IPS DF 6.9 (cell line): Measurements from ENCODE around the gene ANKRD36B.
"Not testable (repeated sequence)": the region's sequence is repeated elsewhere in the genome, so short reads cannot be mapped to it uniquely, and the experiment has no call there.

Source experiments
- DNase-seq: peaks from one replicate; pipeline ENCODE4 v3.0.0-alpha.2; 2013; ENCODE audit warnings: low read depth, low spot score
- H3K27ac ChIP-seq: one replicate; pipeline ENCODE4 v1.5.1; 2013; ENCODE audit warnings: low read length, control low read depth
- H3K27me3 ChIP-seq: 2 replicates; pipeline ENCODE4 v1.6.1; 2013; ENCODE audit warnings: mild to moderate bottlenecking, low read length; ENCODE audit not compliant: control insufficient read depth, insufficient read depth
- H3K36me3 ChIP-seq: 2 replicates; pipeline ENCODE4 v1.6.1; 2013; ENCODE audit warnings: low read length; ENCODE audit not compliant: control insufficient read depth, insufficient read depth
- H3K4me1 ChIP-seq: 2 replicates; pipeline ENCODE4 v1.6.1; 2013; ENCODE audit warnings: low read length; ENCODE audit not compliant: control insufficient read depth, insufficient read depth
- H3K4me3 ChIP-seq: 2 replicates; pipeline ENCODE4 v1.5.1; 2013; ENCODE audit warnings: mild to moderate bottlenecking, low read length
- H3K9me3 ChIP-seq: 2 replicates; pipeline ENCODE4 v1.6.1; 2013; ENCODE audit warnings: low read length, inconsistent platforms; ENCODE audit not compliant: control insufficient read depth, insufficient read depth
- WGBS: extraction: QIAGEN DNeasy Blood & Tissue Kit; methylation state at CpG from one replicate; pipeline ENCODE4 v1.1.7; 2013; ENCODE audit warnings: mixed read lengths, missing lambda C conversion rate; ENCODE audit not compliant: insufficient read length, insufficient coverage; 5-methylcytosine and 5-hydroxymethylcytosine counted together

ANKRD36B gene

GRCh38 chr2:97589598-97590510 is at the start of gene ANKRD36B:
Gene ANKRD36B (minus strand): TSS chr2:97589877. CDS start chr2:97589685, 192 bp downstream.
- H3K27me3 ChIP-seq, H3K4me1 ChIP-seq, H3K9me3 ChIP-seq, H3K27ac ChIP-seq, DNase-seq, H3K36me3 ChIP-seq: not testable (repeated sequence)
- peak within 1 kb of the TSS; percentile 41; the same call in 1 of the 2 replicates for H3K4me3 ChIP-seq
- no CpG with 5 or more reads among the region's 90 CpGs for WGBS

- H3K36me3 ChIP-seq, H3K4me3 ChIP-seq, H3K27me3 ChIP-seq, DNase-seq, H3K27ac ChIP-seq, H3K9me3 ChIP-seq, H3K4me1 ChIP-seq: not testable (repeated sequence)
- WGBS = no CpG with 5 or more reads among the region's 8 CpGs
Observed at GRCh38 chr2:97626049-97626430, 36.4 kb upstream of the ANKRD36B start.

- not testable (repeated sequence) for H3K4me1 ChIP-seq, H3K36me3 ChIP-seq, H3K4me3 ChIP-seq, H3K27ac ChIP-seq, H3K27me3 ChIP-seq, H3K9me3 ChIP-seq, DNase-seq
- no CpG with 5 or more reads among the region's 8 CpGs for WGBS
Observed at GRCh38 chr2:97625354-97626048, 35.8 kb upstream of the ANKRD36B start.

- not testable (repeated sequence) for H3K4me3 ChIP-seq, DNase-seq, H3K9me3 ChIP-seq, H3K27ac ChIP-seq, H3K27me3 ChIP-seq, H3K4me1 ChIP-seq, H3K36me3 ChIP-seq
Observed at GRCh38 chr2:97622976-97623375, 33.3 kb upstream of the ANKRD36B start.

- not testable (repeated sequence) for H3K36me3 ChIP-seq, H3K27me3 ChIP-seq, H3K27ac ChIP-seq, DNase-seq, H3K9me3 ChIP-seq, H3K4me3 ChIP-seq, H3K4me1 ChIP-seq
- no CpG with 5 or more reads among the region's 1 CpG for WGBS
Observed at GRCh38 chr2:97620492-97620891, 30.8 kb upstream of the ANKRD36B start.

- DNase-seq, H3K27ac ChIP-seq: not testable (repeated sequence)
- no CpG with 5 or more reads among the region's 14 CpGs for WGBS
Observed at GRCh38 chr2:97618939-97619827, 29.5 kb upstream of the ANKRD36B start.

GRCh38 chr2:97617911-97618310 is 28.2 kb upstream of the ANKRD36B start:
- DNase-seq = no peak
- H3K36me3 ChIP-seq = no peaks in the 10 kb centered on the region
- H3K27ac ChIP-seq = no peak overlapping the region
- H3K4me1 ChIP-seq = no peaks in the 10 kb centered on the region
- no peaks in the 10 kb centered on the region for H3K9me3 ChIP-seq
- H3K27me3 ChIP-seq = no peaks in the 10 kb centered on the region
- WGBS = no CpG with 5 or more reads among the region's 6 CpGs
- H3K4me3 ChIP-seq = no peak overlapping the region

More at GRCh38 chr2:97618939-97619827, 29.5 kb upstream of the ANKRD36B start:
- H3K9me3 ChIP-seq, H3K27me3 ChIP-seq, H3K36me3 ChIP-seq, H3K4me1 ChIP-seq, H3K4me3 ChIP-seq: not testable (repeated sequence)

- no CpG with 5 or more reads among the region's 8 CpGs for WGBS
- H3K9me3 ChIP-seq, DNase-seq, H3K4me1 ChIP-seq, H3K27ac ChIP-seq, H3K36me3 ChIP-seq, H3K4me3 ChIP-seq, H3K27me3 ChIP-seq: not testable (repeated sequence)
Observed at GRCh38 chr2:97615746-97616145, 26.1 kb upstream of the ANKRD36B start.

- no CpG with 5 or more reads among the region's 7 CpGs for WGBS
- DNase-seq = not testable (repeated sequence)
Observed at GRCh38 chr2:97611895-97612294, 22.2 kb upstream of the ANKRD36B start.

GRCh38 chr2:97608745-97609144 is 19.1 kb upstream of the ANKRD36B start:
- H3K4me3 ChIP-seq = not testable (repeated sequence)

More at GRCh38 chr2:97611895-97612294, 22.2 kb upstream of the ANKRD36B start:
- H3K27ac ChIP-seq, H3K9me3 ChIP-seq, H3K27me3 ChIP-seq, H3K4me3 ChIP-seq, H3K4me1 ChIP-seq, H3K36me3 ChIP-seq: not testable (repeated sequence)

More at GRCh38 chr2:97608745-97609144, 19.1 kb upstream of the ANKRD36B start:
- not testable (repeated sequence) for DNase-seq, H3K4me1 ChIP-seq, H3K27ac ChIP-seq, H3K36me3 ChIP-seq, H3K27me3 ChIP-seq, H3K9me3 ChIP-seq
- WGBS = no CpG with 5 or more reads among the region's 4 CpGs
